ENCODE results near the gene CAPN7.

The CAPN7 gene

DNA sequence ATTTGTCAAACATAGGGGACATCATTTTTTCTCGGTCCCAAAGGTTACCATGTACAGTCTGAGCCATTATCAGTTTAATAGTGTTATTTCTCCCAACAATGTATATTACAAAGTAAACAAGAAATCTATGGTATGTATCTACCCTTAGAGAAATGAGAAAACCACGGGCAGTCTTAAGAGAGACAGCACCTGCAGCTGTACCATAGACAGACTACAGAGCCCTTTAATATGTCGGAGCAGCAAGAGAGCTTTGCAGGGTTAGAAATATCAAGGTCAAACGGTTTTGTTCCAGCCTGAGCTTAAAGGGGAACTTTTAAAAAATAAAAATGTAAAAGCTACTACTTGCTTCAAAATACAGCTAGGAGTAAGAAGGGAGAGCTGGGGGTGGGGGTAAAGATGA lies 73.2 kb downstream of the CAPN7 start:
- DNase-seq: no peak

DNA sequence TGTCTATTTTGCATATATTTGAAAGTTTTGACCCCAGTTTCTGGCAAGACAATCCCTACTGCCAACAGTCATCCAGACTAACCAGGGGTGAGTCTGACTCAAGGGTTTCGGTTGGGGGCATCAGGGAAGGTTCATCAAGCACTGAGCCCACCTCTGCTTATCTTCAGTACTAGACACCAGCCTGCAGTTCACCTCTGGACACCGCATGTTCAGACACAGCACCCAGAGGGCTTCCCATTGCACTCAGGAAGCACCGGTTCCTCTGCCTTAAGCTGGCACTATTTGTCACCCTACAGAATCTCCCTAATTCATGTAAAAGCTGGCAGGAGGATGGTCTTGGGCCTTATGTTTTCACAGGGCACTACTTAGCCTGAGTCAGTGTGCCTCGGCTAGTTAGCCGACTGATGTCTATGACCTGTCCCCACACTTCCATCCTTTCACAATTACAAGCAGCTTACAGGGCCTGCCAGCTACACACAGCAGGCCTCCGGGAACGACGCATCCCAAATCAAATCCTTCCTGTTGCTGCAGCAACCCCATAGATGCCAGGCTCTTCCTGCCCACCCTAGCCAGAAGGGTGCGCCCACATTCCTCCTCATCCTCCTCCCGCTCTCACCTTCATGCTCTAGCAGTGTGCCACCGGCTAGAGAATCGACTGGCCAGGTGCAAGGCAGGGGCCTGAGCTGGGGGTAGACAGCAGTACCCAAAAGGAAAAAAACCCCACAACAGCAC lies 73.8 kb downstream of the CAPN7 start:
- DNase-seq: no peak

DNA sequence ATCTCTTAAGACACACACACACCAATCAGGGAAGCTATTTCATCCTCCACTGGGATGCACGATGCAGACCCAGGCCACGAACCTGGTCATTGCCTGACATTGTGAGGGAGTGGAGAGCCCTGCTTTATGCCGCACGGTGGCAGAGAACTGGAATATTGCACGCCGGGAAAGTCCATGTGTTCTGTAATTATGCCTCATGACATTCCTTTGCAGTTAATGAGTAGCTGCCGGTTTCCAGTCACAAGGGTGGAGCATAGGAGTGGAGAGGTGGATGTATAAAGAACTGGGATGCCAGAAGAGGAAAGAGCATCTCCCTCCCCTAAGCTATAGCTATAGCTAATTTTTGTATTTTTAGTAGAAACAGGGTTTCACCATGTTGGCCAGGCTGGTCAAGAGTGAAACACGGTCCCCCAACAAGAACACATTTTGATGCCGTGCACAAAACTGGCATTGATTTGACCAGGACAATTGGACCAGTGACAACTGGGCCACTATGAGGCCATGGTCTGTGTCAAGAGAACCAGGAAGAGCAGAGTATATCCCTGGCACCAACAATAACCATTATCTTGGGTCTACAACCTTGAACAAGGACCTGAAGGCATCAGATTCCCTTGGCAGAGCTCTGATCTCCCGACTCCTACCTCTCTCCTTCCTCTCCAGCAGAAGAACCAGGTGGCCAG lies 74.9 kb downstream of the CAPN7 start:
- DNase-seq: no peak

DNA sequence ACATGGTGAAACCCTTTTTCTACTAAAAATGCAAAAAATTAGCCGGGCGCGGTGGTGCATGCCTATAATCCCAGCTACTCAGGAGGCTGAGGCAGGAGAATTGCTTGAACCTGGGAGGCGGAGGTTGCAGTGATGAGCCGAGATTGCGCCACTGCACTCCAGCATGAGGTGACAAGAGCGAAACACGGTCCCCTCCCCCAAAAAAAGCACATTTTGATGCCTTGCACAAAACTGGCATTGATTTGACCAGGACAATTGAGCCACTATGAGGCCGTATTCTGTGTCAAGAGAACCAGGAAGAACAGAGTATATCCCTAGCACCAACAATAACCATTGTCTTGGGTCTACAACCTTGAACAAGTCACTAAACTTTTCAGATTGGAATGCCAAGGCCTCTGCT lies 75.8 kb downstream of the CAPN7 start:
- no peak for DNase-seq

DNA sequence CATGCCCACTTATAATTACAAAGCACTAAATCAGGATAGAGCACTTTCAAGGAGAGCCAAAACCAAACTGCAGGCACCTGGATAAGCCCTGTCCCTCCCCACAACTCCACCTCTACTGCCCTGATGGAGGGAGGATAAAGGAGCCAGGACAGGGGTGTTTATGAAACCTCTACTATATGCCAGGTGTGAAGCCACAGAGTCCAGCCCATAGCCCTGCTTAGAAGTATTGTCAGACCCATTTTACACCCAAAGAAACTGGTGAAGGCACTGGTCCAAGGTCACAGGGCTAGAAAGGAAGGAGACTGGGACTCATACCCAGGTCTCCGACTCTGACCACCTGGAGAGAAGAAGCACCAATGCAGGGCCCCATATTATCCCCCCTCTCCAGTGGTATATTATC lies 77.7 kb downstream of the CAPN7 start:
- no peak for DNase-seq

DNA sequence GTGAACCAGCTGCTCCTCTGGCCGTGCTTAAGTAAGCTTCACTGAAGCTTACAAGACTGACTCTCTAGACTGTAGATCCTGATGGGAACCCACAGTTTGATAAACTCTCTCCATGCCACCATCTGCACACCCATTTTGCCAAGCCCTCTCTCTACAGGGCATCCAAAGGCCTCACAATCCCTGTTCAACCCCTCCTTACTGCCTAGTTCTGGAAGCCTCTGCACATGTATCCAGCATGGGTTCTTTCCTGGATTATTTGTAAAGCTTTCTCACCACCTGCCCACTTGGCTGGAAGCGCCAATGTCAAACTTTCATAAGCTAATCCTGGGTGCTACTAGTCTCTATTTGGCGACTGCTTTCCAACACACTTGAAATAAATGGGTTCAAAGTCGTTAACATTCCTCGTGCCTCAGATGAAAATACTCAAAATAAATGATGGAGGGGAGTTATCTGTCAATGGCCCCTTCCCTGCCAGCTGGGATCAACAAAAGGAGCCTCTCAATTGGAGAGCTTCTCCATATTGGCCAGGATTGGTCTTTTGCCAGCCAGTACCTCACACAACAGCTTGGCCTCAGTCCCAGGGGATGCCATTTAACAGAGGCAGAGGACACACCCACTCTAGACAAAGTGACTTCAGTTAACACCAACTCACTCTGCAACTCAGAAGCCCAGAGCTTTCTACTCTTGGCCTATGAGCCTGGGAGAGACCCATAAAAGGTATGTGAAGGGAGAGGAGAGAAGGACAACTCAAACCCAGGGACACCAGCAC lies 78.3 kb downstream of the CAPN7 start:
- DNase-seq: no peak

DNA sequence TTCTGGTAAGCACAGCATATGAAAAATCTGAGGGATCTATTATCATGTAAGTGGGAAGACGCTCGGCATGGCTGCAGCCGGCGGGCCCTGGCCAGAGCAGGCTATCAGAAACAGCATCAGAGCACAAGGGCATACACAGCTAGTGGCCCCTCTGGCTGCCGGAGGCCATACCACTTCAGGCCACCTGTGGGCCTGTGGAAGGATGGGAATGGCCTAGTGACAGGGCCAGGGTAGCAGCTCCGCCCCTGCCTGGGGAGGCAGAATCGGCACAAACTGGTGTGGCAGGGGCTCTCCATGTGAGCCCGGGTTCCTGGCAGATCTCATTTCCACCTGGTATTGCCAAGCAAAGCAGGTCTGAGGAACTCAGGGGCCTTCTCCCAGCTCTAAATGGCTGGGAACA lies 80.0 kb downstream of the CAPN7 start:
- no peak for DNase-seq

DNA sequence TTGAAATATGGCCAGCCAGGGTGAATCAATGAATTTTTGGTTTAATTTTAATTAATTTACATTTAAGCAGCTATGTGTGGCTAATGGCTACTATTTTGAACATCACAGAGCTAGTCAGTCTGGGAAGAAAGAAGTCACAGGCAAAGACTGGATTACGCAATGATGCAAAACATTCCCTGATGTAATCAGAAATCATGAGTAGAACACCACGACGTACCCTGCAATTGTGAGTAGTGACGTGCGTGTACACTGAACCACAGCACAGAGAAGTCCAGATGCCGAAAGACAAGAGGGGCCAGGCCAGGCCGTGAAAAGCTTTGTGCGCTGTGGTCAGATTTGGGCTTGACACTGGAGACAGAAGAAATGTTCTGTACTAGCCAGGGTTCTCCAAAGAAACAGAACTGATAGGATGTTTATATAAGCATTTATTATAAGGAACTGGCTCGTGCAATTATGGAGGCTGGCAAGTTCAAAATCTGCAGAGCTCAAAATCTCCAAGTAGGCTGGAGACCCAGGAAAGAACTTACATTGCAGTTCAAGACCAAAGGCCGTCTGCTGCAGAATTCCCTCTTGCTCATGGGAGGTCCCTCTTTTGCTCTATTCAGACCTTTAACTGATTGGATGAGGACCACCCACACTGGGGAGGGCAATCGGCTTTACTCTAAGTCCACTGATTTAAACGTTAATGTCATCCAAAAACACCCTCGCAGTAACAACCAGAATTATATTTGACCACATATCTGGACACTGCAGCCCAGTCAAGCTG lies 81.7 kb downstream of the CAPN7 start:
- no peak for DNase-seq

DNA sequence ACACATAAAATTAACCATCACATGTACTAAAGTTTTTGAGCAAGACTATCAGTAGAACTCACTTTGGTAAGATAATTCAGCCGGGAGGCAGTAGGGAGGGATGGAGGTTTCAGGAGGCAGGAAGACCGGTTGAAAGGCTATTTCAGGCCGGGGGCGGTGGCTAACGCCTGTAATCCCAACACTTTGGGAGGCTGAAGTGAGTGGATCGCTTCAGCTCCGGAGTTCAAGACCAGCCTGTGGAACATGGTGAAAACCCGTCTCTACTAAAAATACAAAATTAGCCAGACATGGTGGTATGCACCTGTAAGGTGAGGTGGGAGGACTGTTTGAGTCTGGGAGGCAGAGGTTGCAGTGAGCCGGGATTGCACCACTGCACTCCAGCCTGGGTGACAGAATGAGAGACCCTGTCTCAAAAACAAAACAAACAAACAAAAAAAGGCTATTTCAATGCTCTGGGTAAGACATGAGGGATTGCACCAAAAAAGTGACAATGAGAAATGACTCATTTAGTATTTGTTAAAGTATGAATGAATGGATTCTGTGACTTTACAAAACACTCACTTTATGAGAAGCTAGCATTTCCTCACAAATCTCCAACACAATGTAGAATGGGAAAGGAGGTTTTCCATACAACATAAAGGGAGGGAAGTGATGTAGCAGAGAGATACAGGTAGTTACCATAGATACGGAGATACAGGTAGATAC lies 82.4 kb downstream of the CAPN7 start:
- no peak for DNase-seq

DNA sequence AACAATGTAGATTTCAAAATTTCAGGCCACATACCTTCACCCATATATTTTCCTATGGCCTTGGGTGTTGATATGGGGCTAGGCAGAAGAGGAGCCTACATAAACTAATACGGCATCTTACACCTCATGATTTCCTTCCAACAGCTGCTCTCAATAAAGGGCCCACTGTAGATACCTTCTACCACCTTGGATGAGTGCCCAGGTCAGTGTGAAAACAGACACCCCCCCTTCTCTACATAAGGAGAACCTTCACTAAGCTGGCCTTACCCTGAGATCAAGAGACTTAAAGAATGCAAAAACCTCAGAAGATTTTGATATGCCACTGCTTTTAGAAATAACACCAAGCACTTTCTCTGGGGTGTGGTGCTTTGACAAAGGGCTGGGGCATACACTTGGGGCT lies 83.6 kb downstream of the CAPN7 start:
- DNase-seq: no peak

DNA sequence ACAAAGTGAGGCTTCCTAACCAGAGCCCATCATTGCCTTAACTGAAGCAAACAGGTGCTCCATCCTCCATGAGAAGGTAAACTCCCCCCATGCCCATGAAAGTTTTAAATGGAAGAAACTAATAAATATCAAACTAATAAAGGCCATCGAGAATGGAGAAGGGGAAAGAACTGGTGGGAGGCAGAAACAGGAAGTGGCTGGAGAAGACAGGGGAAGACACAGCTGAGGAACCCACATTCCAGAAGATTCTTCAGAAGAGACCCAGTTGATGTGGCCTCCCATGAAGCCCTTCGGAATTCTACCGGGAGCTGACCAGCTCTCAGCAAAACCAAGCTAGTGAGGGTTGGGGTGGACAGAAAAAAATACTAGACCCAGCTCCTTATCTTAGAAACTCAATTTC lies 84.7 kb downstream of the CAPN7 start:
- DNase-seq: no peak

DNA sequence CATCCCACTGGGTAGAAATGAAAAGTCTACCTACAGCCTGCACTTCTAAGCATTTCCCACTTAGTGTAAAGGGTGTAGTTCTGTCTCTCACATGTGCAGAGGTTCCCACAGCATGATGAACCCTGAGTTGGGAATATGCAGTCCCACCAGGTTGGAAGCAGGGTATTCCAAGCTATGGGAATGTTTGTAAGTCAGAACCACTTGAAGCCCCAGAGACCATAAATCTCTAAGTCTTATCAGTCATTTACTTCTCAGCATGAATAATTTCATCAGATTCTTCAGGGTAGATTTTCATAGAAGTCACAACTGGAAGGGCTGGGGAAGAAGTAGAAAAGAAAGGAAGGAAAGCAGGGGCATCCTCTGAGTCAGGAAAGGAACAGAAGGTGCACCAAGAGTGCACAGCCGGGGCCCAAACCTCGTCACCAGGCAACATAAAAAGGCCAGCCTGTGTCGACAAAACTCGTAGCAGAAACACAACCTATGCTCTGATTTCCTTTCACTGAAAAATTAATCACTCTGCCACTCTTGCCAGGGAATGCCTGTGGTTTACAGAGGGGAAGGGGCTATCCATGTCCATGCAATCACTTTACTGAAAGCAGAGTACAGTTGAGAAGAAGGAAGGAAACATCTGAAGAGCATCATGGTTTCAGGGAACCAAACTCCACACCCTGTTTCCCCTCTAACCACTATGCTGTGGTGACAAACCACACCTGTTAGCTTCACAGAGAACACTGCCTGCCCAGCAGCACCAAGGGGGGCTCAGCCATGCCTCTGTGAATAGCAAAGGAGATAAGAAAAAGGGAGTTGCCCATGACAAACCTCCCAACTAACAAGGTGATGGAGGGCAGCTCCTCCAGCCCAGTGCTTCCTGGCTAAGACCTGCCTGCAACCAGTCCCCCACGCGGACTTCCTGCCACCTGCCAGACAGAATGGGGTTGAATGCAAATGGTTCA lies 85.8 kb downstream of the CAPN7 start:
- no peak for DNase-seq

DNA sequence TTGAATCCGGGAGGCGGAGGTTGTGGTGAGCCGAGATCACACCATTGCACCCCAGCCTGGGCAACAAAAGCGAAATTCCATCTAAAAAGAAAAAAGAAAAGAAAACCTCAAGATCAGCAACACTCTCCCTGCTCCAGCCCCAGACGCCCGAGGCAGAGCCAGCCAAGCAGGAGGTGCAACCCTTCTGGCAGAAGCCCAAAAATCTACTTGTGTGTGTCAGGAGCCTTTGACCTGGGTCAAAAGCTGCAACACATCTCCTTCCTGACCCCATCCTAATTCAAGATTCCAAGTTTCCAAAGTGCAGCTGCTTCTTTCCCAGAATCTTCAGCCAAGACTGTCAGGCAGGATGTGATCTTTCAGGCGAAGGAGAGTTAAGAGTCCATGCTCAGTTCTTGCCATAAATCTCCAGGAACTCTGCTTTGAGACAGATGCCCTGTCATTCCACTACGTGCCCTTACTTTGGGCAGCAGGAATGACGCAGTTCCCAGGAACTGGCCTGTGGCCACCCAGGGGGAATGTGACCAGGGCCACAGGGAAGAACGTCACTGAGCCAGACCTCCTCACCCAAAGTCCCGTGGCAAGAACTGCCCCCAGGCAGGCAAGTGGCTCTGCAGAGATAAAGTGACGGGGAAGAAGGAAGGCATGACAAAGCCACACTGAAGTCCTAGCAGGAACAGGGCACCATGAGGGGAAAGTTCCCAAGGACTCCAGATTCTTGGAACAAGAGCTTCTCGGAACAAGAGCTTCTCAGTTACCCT lies 86.9 kb downstream of the CAPN7 start:
- no peak for DNase-seq

DNA sequence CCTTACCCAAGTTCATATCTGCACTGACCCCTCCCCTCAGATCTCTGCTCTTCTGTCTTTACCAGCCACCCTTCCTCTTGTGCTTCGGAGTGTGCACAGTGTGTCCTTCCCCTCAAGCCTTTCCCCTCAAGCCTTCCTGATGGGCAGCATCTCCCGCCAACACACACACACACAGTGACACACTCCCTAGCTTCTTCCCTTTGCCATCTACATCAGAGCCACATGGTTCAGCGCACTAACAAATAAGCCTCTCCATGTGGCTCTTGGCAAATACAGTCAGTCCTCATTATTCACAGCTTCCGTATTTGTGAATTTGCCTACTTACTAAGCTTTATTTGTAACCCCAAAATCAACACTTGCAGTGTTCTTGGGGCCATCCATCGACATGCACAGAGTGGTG lies 88.9 kb downstream of the CAPN7 start:
- DNase-seq: no peak

DNA sequence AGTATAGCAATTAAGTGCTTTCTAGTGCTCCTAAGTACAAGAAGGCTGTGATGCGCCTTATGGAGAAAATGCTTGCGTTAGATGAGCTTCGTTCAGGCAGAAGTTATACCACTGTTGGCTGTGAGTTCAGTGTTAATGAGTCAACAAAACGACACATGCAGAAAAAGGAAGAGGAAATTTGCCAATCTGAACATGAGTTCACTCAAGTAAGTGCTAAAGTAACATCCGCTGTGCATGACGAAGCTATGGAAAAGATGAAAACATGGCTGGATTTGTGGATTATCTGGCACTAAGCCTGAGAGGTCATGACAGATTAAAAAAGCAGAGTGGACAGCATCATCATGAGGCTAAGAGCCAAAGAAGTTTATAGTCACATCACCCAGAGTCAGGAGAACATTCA lies 89.5 kb downstream of the CAPN7 start:
- no peak for DNase-seq

DNA sequence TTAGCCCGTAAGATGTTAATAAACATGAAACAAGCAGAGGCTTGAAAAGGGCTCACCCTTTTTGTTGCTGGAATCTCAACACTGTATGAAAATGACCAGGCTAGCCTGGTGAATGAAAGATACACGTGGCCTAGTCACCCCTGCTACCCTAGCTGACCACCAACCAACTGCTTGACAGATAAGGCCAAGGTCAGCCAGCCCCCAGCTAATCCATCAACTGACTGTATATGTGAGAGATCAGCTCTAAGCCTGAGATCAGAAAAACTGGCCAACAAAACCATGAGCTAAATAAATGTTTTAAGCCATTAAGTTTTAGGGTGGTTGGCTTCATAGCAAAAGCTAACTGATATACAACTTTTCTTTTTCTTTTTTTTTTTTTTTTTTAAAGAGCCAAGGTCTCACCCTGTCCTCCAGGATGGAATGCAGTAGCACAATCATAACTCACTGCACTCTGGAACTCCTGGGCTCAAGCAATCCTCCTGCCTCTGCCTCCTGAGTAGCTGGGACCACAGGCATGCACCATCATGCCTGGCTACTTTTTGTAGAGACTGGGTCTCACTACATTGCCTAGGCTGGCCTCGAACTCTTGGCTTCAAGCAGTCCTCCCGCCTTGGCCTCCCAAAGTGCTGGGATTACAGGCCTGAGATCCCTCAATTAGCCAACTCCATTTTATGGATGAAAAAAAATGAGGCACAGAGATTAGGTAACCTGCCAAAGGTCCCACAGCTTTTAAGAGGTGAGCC lies 91.7 kb downstream of the CAPN7 start:
- no peak for DNase-seq

DNA sequence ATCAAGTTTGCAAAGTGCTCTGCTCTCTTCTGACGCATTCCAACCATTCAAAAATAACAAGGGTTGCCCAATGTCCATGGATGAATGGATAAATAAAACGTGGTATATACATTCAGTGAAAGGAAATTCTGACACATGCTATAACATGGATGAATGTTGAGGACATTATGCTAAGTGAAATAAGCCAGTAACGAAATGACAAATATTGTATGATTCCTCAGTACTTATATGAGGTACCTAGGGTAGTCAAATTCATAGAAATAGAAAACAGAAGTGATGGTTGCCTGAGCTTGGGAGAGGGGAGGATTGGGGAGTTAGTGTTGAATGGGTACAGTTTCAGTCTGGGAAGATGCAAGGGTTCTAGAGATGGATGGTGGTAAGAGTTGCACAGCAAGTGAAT lies 92.5 kb downstream of the CAPN7 start:
- no peak for DNase-seq

DNA sequence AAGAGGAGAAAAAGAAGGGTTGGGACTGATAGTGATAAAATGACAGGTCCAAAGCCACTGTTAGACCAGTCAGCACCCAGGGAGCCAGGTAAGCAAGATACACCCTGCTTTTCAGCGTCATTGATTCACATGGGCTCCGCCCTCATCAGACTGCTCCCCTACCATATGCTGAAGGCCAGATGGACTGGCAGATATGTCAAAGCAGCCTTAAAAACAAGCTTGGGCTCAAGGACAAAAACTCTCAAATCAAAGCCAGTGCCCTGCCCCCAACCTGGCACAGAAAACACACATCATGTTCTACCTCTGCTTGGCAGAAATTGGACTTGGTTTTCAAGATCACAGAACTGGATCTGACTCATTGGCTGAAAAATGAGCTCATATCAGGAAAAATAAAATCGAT lies 93.0 kb downstream of the CAPN7 start:
- no peak for DNase-seq

DNA sequence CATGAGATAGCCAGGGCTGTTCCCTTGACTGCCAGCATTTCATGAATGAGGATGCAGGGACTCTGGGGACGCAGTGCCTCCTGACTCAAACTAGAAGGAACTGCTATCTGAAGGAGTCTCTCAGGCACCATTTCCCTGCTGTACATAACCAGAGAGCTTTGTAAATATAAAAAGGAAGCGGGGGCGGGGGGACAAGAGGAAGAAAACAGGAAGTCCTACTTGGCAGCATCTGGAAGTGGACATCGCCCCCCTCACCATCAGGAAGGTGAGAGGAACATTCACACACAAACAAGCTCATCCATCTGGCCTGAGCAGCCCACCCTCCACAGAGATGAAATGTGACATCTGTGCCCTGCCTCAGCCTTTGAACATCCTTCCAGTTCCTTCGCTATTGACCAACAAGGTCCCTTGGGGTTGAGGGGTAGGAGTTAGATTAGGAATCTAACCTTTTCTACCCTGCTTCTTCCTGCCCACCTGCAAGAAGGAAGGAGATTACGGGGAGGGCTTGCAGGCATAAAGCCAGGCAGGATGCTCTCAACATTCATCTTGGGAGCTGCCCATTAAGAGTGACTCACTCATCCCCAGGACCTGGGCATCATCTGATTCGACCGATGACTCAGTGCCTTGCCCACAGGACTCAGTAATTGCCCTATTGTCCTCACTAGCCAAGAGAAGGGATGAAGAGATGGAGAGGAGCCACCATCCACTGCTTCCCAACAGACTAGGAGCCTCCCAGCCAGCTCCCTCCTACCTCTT lies 94.5 kb downstream of the CAPN7 start:
- no peak for DNase-seq

All from stimulated activated CD4-positive, alpha-beta T cell treated with anti-CD3 and anti-CD28 coated beads, Interleukin-2, amount 100 ng/mL, for 48 hours (primary cell).